Stimulated activated CD4-positive, alpha-beta T cell treated with anti-CD3 and anti-CD28 coated beads, Interleukin-15, amount 100 ng/mL, for 24 hours (primary cell): ENCODE results near the gene SERPINA3.
"Not testable (repeated sequence)": the region's sequence is repeated elsewhere in the genome, so short reads cannot be mapped to it uniquely, and the experiment has no call there.

ENCODE experiments used
- DNase-seq: peaks from one replicate; pipeline ENCODE4 v3.0.0-alpha.2; 2020

Gene SERPINA3

GRCh38 chr14:94586635-94587034, 25.6 kb upstream of the SERPINA3 start:
- DNase-seq: no peak

- DNase-seq: no peak
Observed at GRCh38 chr14:94588311-94588710, 23.9 kb upstream of the SERPINA3 start.

- DNase-seq: no peak
Observed at GRCh38 chr14:94591073-94591472, 21.1 kb upstream of the SERPINA3 start.

- DNase-seq: no peak
Observed at GRCh38 chr14:94591871-94592270, 20.3 kb upstream of the SERPINA3 start.

GRCh38 chr14:94592457-94592856, 19.7 kb upstream of the SERPINA3 start:
- DNase-seq: no peak

GRCh38 chr14:94593376-94593748, 18.8 kb upstream of the SERPINA3 start:
- no peak for DNase-seq

- DNase-seq: no peak
Observed at GRCh38 chr14:94593749-94594431, 18.3 kb upstream of the SERPINA3 start.

GRCh38 chr14:94594441-94594840, 17.8 kb upstream of the SERPINA3 start:
- no peak for DNase-seq

GRCh38 chr14:94595912-94596311, 16.3 kb upstream of the SERPINA3 start:
- DNase-seq: no peak

- DNase-seq: no peak
Observed at GRCh38 chr14:94596361-94596760, 15.8 kb upstream of the SERPINA3 start.

- no peak for DNase-seq
Observed at GRCh38 chr14:94597788-94598187, 14.4 kb upstream of the SERPINA3 start.

GRCh38 chr14:94598506-94598815, 13.7 kb upstream of the SERPINA3 start:
- DNase-seq: no peak

- DNase-seq: no peak
Observed at GRCh38 chr14:94598816-94599655, 13.2 kb upstream of the SERPINA3 start.

GRCh38 chr14:94599656-94600004, 12.6 kb upstream of the SERPINA3 start:
- no peak for DNase-seq

- DNase-seq: no peak
Observed at GRCh38 chr14:94600148-94600545, 12.0 kb upstream of the SERPINA3 start.

- no peak for DNase-seq
Observed at GRCh38 chr14:94601884-94602391, 10.3 kb upstream of the SERPINA3 start.

GRCh38 chr14:94602722-94603121, 9.5 kb upstream of the SERPINA3 start:
- DNase-seq: no peak

GRCh38 chr14:94605361-94605760, 6.8 kb upstream of the SERPINA3 start:
- DNase-seq: no peak

GRCh38 chr14:94608966-94609365, 3.2 kb upstream of the SERPINA3 start:
- not testable (repeated sequence) for DNase-seq

GRCh38 chr14:94611179-94611578, 1.0 kb upstream of the SERPINA3 start:
- DNase-seq: no peak

GRCh38 chr14:94612580-94613554, 676 bp downstream of the SERPINA3 start:
- DNase-seq: no peak

GRCh38 chr14:94613720-94614644, 1.8 kb downstream of the SERPINA3 start:
- no peak for DNase-seq
